Measurements from ENCODE around the gene GARIN5A.
"Not testable (repeated sequence)": the region's sequence is repeated elsewhere in the genome, so short reads cannot be mapped to it uniquely, and the experiment has no call there.

The GARIN5A gene

GRCh38 chr19:50488389-50489194 lies 11.9 kb upstream of the GARIN5A start:
- no peak for DNase-seq (ENCODE audit: low read depth)

- DNase-seq (ENCODE audit: low read depth), result peak; percentile 57
Measured at GRCh38 chr19:50486823-50487515, 10.3 kb upstream of the GARIN5A start.

- DNase-seq (ENCODE audit: low read depth), result no peak
Measured at GRCh38 chr19:50485284-50485955, 8.8 kb upstream of the GARIN5A start.

GRCh38 chr19:50482916-50483315 lies 6.3 kb upstream of the GARIN5A start:
- DNase-seq (ENCODE audit: low read depth), result no peak

GRCh38 chr19:50482271-50482855 lies 5.7 kb upstream of the GARIN5A start:
- DNase-seq (ENCODE audit: low read depth), result no peak

GRCh38 chr19:50481351-50482149 lies 4.9 kb upstream of the GARIN5A start:
- no peak for DNase-seq (ENCODE audit: low read depth)

GRCh38 chr19:50480281-50481111 lies 3.8 kb upstream of the GARIN5A start:
- no peak for DNase-seq (ENCODE audit: low read depth)

- DNase-seq (ENCODE audit: low read depth), result no peak
Measured at GRCh38 chr19:50479761-50480251, 3.2 kb upstream of the GARIN5A start.

GRCh38 chr19:50478901-50479715 lies 2.5 kb upstream of the GARIN5A start:
- DNase-seq (ENCODE audit: low read depth), result no peak

GRCh38 chr19:50477751-50478515 lies 1.3 kb upstream of the GARIN5A start:
- DNase-seq (ENCODE audit: low read depth), result no peak

GRCh38 chr19:50476907-50477238 lies 225 bp upstream of the GARIN5A start:
- DNase-seq (ENCODE audit: low read depth), result no peak

GRCh38 chr19:50475736-50476223 lies 868 bp downstream of the GARIN5A start:
- DNase-seq (ENCODE audit: low read depth), result no peak

- no peak for DNase-seq (ENCODE audit: low read depth)
Measured at GRCh38 chr19:50475101-50475568, 1.5 kb downstream of the GARIN5A start.

- not testable (repeated sequence) for DNase-seq (ENCODE audit: low read depth)
Measured at GRCh38 chr19:50473336-50473735, 3.3 kb downstream of the GARIN5A start.

GRCh38 chr19:50468818-50469217 lies 7.8 kb downstream of the GARIN5A start:
- no peak for DNase-seq (ENCODE audit: low read depth)

- no peak for DNase-seq (ENCODE audit: low read depth)
Measured at GRCh38 chr19:50467566-50467965, 9.1 kb downstream of the GARIN5A start.

- no peak for DNase-seq (ENCODE audit: low read depth)
Measured at GRCh38 chr19:50466706-50467039, 10.0 kb downstream of the GARIN5A start.

GRCh38 chr19:50465986-50466705 lies 10.5 kb downstream of the GARIN5A start:
- no peak for DNase-seq (ENCODE audit: low read depth)
